Memory B cell (primary cell): Measurements from ENCODE around the gene CPHXL.

Source experiments
- ATAC-seq: fragments of 150-1000 bp; cut with Tn5 transposase; 2 replicates; pipeline ENCODE4 v1.10.0; 2021; ENCODE audit warnings: low read depth, mild to moderate bottlenecking, moderate library complexity
- DNase-seq, 2 donors: peaks; one replicate each; pipeline ENCODE4 v3.0.0; 2022; ENCODE audit warnings: low spot score in 2 of 2
- H3K27ac Mint-ChIP-seq: one replicate; pipeline ENCODE4 v1.8.0; 2022; ENCODE audit warnings: mild to moderate bottlenecking, moderate library complexity, mixed read lengths
- H3K27me3 Mint-ChIP-seq: one replicate; pipeline ENCODE4 v1.8.0; 2022; ENCODE audit warnings: mixed read lengths
- H3K36me3 Mint-ChIP-seq: one replicate; pipeline ENCODE4 v1.8.0; 2022; ENCODE audit warnings: mild to moderate bottlenecking, mixed read lengths
- H3K4me1 Mint-ChIP-seq: one replicate; pipeline ENCODE4 v1.8.0; 2022; ENCODE audit warnings: mixed read lengths
- H3K4me3 Mint-ChIP-seq: one replicate; pipeline ENCODE4 v1.8.0; 2022; ENCODE audit warnings: mild to moderate bottlenecking, moderate library complexity, mixed read lengths
- H3K9me3 Mint-ChIP-seq: one replicate; pipeline ENCODE4 v1.8.0; 2022; ENCODE audit warnings: mixed read lengths

CPHXL gene

GRCh38 chr16:75726390-75726789 lies at the start of gene CPHXL:
Gene CPHXL (minus strand): TSS chr16:75726490. CDS start chr16:75726442, 48 bp downstream.
- no peak for ATAC-seq

GRCh38 chr16:75774197-75774596 lies 47.9 kb upstream of the CPHXL start:
- Mint-ChIP-seq H3K27me3 (peaks cover 7% of the 10 kb centered on the region), H3K36me3 (no peaks in the 10 kb centered on the region), H3K4me1 (no peaks in the 10 kb centered on the region), H3K9me3 (no peaks in the 10 kb centered on the region), H3K4me3 (no peak overlapping the region), H3K27ac (no peak overlapping the region)
- DNase-seq (no peak), ATAC-seq (no peak)

More at GRCh38 chr16:75726390-75726789, at the start of gene CPHXL:
- Mint-ChIP-seq H3K4me1 (no peaks in the 10 kb centered on the region), H3K4me3 (no peak within 1 kb of the TSS), H3K36me3 (no peaks in the 10 kb centered on the region), H3K9me3 (peaks cover 2% of the 10 kb centered on the region), H3K27me3 (no peaks in the 10 kb centered on the region), H3K27ac (no peak within 1 kb of the TSS)
- no peak for DNase-seq

GRCh38 chr16:75770051-75770450 lies 43.8 kb upstream of the CPHXL start:
- ATAC-seq = no peak
- H3K9me3 Mint-ChIP-seq = no peaks in the 10 kb centered on the region
- H3K27ac Mint-ChIP-seq = no peak overlapping the region
- H3K36me3 Mint-ChIP-seq = no peaks in the 10 kb centered on the region
- peaks cover 2% of the 10 kb centered on the region for H3K27me3 Mint-ChIP-seq
- DNase-seq = no peak
- no peak overlapping the region for H3K4me3 Mint-ChIP-seq
- no peaks in the 10 kb centered on the region for H3K4me1 Mint-ChIP-seq

- H3K36me3 Mint-ChIP-seq = no peaks in the 10 kb centered on the region
- H3K4me1 Mint-ChIP-seq = peaks cover 18% of the 10 kb centered on the region
- no peak overlapping the region for H3K4me3 Mint-ChIP-seq
- DNase-seq (peak; percentile 47 to 66), ATAC-seq (peak; percentile 58)
- no peaks in the 10 kb centered on the region for H3K27me3 Mint-ChIP-seq
- H3K9me3 Mint-ChIP-seq = peaks cover 2% of the 10 kb centered on the region
- no peak overlapping the region for H3K27ac Mint-ChIP-seq
Measured at GRCh38 chr16:75764154-75764768, 38.0 kb upstream of the CPHXL start.

GRCh38 chr16:75763204-75763603 lies 36.9 kb upstream of the CPHXL start:
- H3K4me1 Mint-ChIP-seq = peaks cover 21% of the 10 kb centered on the region
- H3K27ac Mint-ChIP-seq = no peak overlapping the region
- no peaks in the 10 kb centered on the region for H3K36me3 Mint-ChIP-seq
- peaks cover 2% of the 10 kb centered on the region for H3K9me3 Mint-ChIP-seq
- H3K4me3 Mint-ChIP-seq = no peak overlapping the region
- no peaks in the 10 kb centered on the region for H3K27me3 Mint-ChIP-seq
- ATAC-seq (no peak), DNase-seq (no peak)

- Mint-ChIP-seq H3K9me3 (peaks cover 2% of the 10 kb centered on the region), H3K36me3 (no peaks in the 10 kb centered on the region), H3K27ac (peak overlapping the region; percentile 95), H3K4me1 (peaks cover 22% of the 10 kb centered on the region), H3K4me3 (no peak overlapping the region), H3K27me3 (no peaks in the 10 kb centered on the region)
- DNase-seq = no peak
- no peak for ATAC-seq
Measured at GRCh38 chr16:75762746-75763145, 36.5 kb upstream of the CPHXL start.

- ATAC-seq = peak; percentile 44
- no peaks in the 10 kb centered on the region for H3K27me3 Mint-ChIP-seq
Measured at GRCh38 chr16:75761108-75761507, 34.8 kb upstream of the CPHXL start.

GRCh38 chr16:75760018-75760519 lies 33.8 kb upstream of the CPHXL start:
- H3K36me3 Mint-ChIP-seq = no peaks in the 10 kb centered on the region
- DNase-seq (no peak), ATAC-seq (no peak)
- peaks cover 22% of the 10 kb centered on the region for H3K4me1 Mint-ChIP-seq
- peaks cover 2% of the 10 kb centered on the region for H3K9me3 Mint-ChIP-seq
- H3K27me3 Mint-ChIP-seq = no peaks in the 10 kb centered on the region
- no peak overlapping the region for H3K4me3 Mint-ChIP-seq
- H3K27ac Mint-ChIP-seq = peak overlapping the region; percentile 95

More at GRCh38 chr16:75761108-75761507, 34.8 kb upstream of the CPHXL start:
- Mint-ChIP-seq H3K27ac (peak overlapping the region; percentile 95), H3K4me3 (peak overlapping the region; percentile 85), H3K9me3 (peaks cover 2% of the 10 kb centered on the region), H3K4me1 (peaks cover 22% of the 10 kb centered on the region), H3K36me3 (no peaks in the 10 kb centered on the region)
- DNase-seq = peak; percentile 31 to 39

- no peaks in the 10 kb centered on the region for H3K36me3 Mint-ChIP-seq
- no peak overlapping the region for H3K4me3 Mint-ChIP-seq
- peaks cover 2% of the 10 kb centered on the region for H3K9me3 Mint-ChIP-seq
- DNase-seq (no peak), ATAC-seq (no peak)
- peaks cover 19% of the 10 kb centered on the region for H3K4me1 Mint-ChIP-seq
- no peak overlapping the region for H3K27ac Mint-ChIP-seq
- H3K27me3 Mint-ChIP-seq = no peaks in the 10 kb centered on the region
Measured at GRCh38 chr16:75758215-75758614, 31.9 kb upstream of the CPHXL start.

- Mint-ChIP-seq H3K9me3 (no peaks in the 10 kb centered on the region), H3K4me1 (peaks cover 4% of the 10 kb centered on the region), H3K36me3 (no peaks in the 10 kb centered on the region), H3K27me3 (peaks cover 3% of the 10 kb centered on the region), H3K27ac (no peak overlapping the region), H3K4me3 (no peak overlapping the region)
- ATAC-seq (no peak), DNase-seq (no peak)
Measured at GRCh38 chr16:75754141-75754540, 27.9 kb upstream of the CPHXL start.

GRCh38 chr16:75750528-75750927 lies 24.2 kb upstream of the CPHXL start:
- Mint-ChIP-seq H3K4me1 (no peaks in the 10 kb centered on the region), H3K36me3 (peaks cover 2% of the 10 kb centered on the region), H3K27ac (no peak overlapping the region), H3K27me3 (peaks cover 9% of the 10 kb centered on the region), H3K4me3 (no peak overlapping the region), H3K9me3 (no peaks in the 10 kb centered on the region)
- ATAC-seq = no peak
- no peak for DNase-seq

GRCh38 chr16:75746359-75746758 lies 20.1 kb upstream of the CPHXL start:
- DNase-seq (no peak), ATAC-seq (no peak)
- Mint-ChIP-seq H3K4me1 (no peaks in the 10 kb centered on the region), H3K27me3 (peaks cover 11% of the 10 kb centered on the region), H3K27ac (no peak overlapping the region), H3K4me3 (no peak overlapping the region), H3K36me3 (peaks cover 4% of the 10 kb centered on the region), H3K9me3 (peaks cover 6% of the 10 kb centered on the region)

- peaks cover 4% of the 10 kb centered on the region for H3K36me3 Mint-ChIP-seq
- H3K4me3 Mint-ChIP-seq = no peak overlapping the region
- H3K27ac Mint-ChIP-seq = no peak overlapping the region
- DNase-seq (no peak), ATAC-seq (no peak)
- H3K27me3 Mint-ChIP-seq = peaks cover 11% of the 10 kb centered on the region
- peaks cover 6% of the 10 kb centered on the region for H3K9me3 Mint-ChIP-seq
- H3K4me1 Mint-ChIP-seq = no peaks in the 10 kb centered on the region
Measured at GRCh38 chr16:75745823-75746222, 19.5 kb upstream of the CPHXL start.

- Mint-ChIP-seq H3K27ac (no peak overlapping the region), H3K27me3 (peaks cover 11% of the 10 kb centered on the region), H3K9me3 (peaks cover 6% of the 10 kb centered on the region), H3K4me1 (no peaks in the 10 kb centered on the region), H3K4me3 (no peak overlapping the region), H3K36me3 (peaks cover 4% of the 10 kb centered on the region)
- DNase-seq (no peak), ATAC-seq (no peak)
Measured at GRCh38 chr16:75745242-75745641, 19.0 kb upstream of the CPHXL start.
